Measurements from ENCODE around the gene HOXC10.
A peak's percentile ranks its signal among the peaks of the same experiment; 100 is the strongest.

Gene HOXC10

GRCh38 chr12:53993162-53994008, 8.4 kb downstream of the HOXC10 start:
- no peak overlapping the region for H3K4me3 ChIP-seq (replicated peaks in 1 of 2; ENCODE audit: low read depth in 2 of 2, low read length in 2 of 2)
- DNase-seq (ENCODE audit: low read depth in 2 of 2): no peak
- TF ChIP-seq CTCF (IDR thresholded peaks at IDR 0.05; ENCODE audit: low read depth, low read length): no peak

- TF ChIP-seq CTCF (IDR thresholded peaks at IDR 0.05; ENCODE audit: low read depth, low read length): no peak
- no peak for DNase-seq (ENCODE audit: low read depth in 2 of 2)
- H3K4me3 ChIP-seq (replicated peaks in 1 of 2; ENCODE audit: low read depth in 2 of 2, low read length in 2 of 2): no peak overlapping the region
These were observed 9.0 kb downstream of the HOXC10 start for GRCh38 chr12:53994009-53994263.

- TF ChIP-seq CTCF (IDR thresholded peaks at IDR 0.05; ENCODE audit: low read depth, low read length): no peak
- DNase-seq (ENCODE audit: low read depth in 2 of 2): no peak
- no peak overlapping the region for H3K4me3 ChIP-seq (replicated peaks in 1 of 2; ENCODE audit: low read depth in 2 of 2, low read length in 2 of 2)
These were observed 9.5 kb downstream of the HOXC10 start for GRCh38 chr12:53994264-53995001.

- no peak for TF ChIP-seq CTCF (IDR thresholded peaks at IDR 0.05; ENCODE audit: low read depth, low read length)
- DNase-seq (ENCODE audit: low read depth in 2 of 2): no peak
- H3K4me3 ChIP-seq (replicated peaks in 1 of 2; ENCODE audit: low read depth in 2 of 2, low read length in 2 of 2): no peak overlapping the region
These were observed 10.0 kb downstream of the HOXC10 start for GRCh38 chr12:53995002-53995377.

- DNase-seq (ENCODE audit: low read depth in 2 of 2): no peak
- peak overlapping the region; percentile 26 to 33 for H3K4me3 ChIP-seq (replicated peaks in 1 of 2; ENCODE audit: low read depth in 2 of 2, low read length in 2 of 2)
- TF ChIP-seq CTCF (IDR thresholded peaks at IDR 0.05; ENCODE audit: low read depth, low read length): peak; percentile 3
These were observed 10.7 kb downstream of the HOXC10 start for GRCh38 chr12:53995378-53996239.

- DNase-seq (ENCODE audit: low read depth in 2 of 2): no peak
- no peak for TF ChIP-seq CTCF (IDR thresholded peaks at IDR 0.05; ENCODE audit: low read depth, low read length)
- peak overlapping the region in 1 of 2 donors; percentile 33 for H3K4me3 ChIP-seq (replicated peaks in 1 of 2; ENCODE audit: low read depth in 2 of 2, low read length in 2 of 2)
These were observed 11.6 kb downstream of the HOXC10 start for GRCh38 chr12:53996240-53997203.

Measured in cardiac fibroblast (primary cell).